CD8-positive, alpha-beta memory T cell (primary cell): ENCODE data around the gene RPL22L1. TPM values are rescaled to one million over a fixed set of nuclear protein-coding genes. Genes with fewer than 3 reads are reported as not detected.
"Not testable (repeated sequence)": the region's sequence is repeated elsewhere in the genome, so short reads cannot be mapped to it uniquely, and the experiment has no call there.

Experiments used
- CTCF ChIA-PET: fragments of 350-600 bp; sonication (Branson Sonifier 250); formaldehyde crosslinking; loops from one replicate; lab custom pipeline; 2021; ENCODE audit warnings: antibody characterized with exemption; lab: Charles Lee
- POLR2A ChIA-PET: fragments of 350-600 bp; sonication (Branson Sonifier 250); formaldehyde crosslinking; loops from one replicate; lab custom pipeline; 2021; ENCODE audit warnings: antibody characterized with exemption; lab: Charles Lee
- DNase-seq, 5 donors: peaks; one replicate each; pipeline versions ENCODE4 v3.0.0 to v3.0.0-alpha.2; 2020 to 2022; ENCODE audit warnings: mixed read lengths in 1 of 5
- H3K27ac ChIP-seq: one replicate; pipeline ENCODE4 v1.7.0; 2013; ENCODE audit warnings: low read depth, mild to moderate bottlenecking, low read length, moderate library complexity
- H3K27me3 ChIP-seq: 2 replicates; pipeline ENCODE4 v1.7.0; 2013; ENCODE audit warnings: low read length, mild to moderate bottlenecking; ENCODE audit not compliant: insufficient read depth, poor library complexity, severe bottlenecking
- H3K36me3 ChIP-seq: 2 replicates; pipeline ENCODE4 v1.7.0; 2013; ENCODE audit warnings: mild to moderate bottlenecking, low read length, moderate library complexity; ENCODE audit not compliant: insufficient read depth
- H3K4me1 ChIP-seq: 2 replicates; pipeline ENCODE4 v1.7.0; 2013; ENCODE audit warnings: mild to moderate bottlenecking, low read length, moderate library complexity; ENCODE audit not compliant: insufficient read depth
- H3K4me3 ChIP-seq: 2 replicates; pipeline ENCODE4 v1.7.0; 2013; ENCODE audit warnings: mild to moderate bottlenecking, low read length
- H3K9me3 ChIP-seq: 2 replicates; pipeline ENCODE4 v1.7.0; 2013; ENCODE audit warnings: mild to moderate bottlenecking, low read length
- H3K27ac Mint-ChIP-seq, 8 donors: one replicate each; pipeline ENCODE4 v1.8.0; 2020 to 2021; ENCODE audit warnings: mixed read lengths in 8 of 8, mild to moderate bottlenecking in 6 of 8, inconsistent platforms in 3 of 8, moderate library complexity in 3 of 8
- H3K27me3 Mint-ChIP-seq, 2 donors: one replicate each; pipeline ENCODE4 v1.8.0; 2020 to 2021; ENCODE audit warnings: mixed read lengths in 2 of 2, mild to moderate bottlenecking in 1 of 2, moderate library complexity in 1 of 2
- H3K36me3 Mint-ChIP-seq, 3 donors: one replicate each; pipeline ENCODE4 v1.8.0; 2020 to 2021; ENCODE audit warnings: mixed read lengths in 3 of 3, inconsistent platforms in 1 of 3, mild to moderate bottlenecking in 1 of 3
- H3K4me1 Mint-ChIP-seq, 3 donors: one replicate each; pipeline ENCODE4 v1.8.0; 2020 to 2021; ENCODE audit warnings: mixed read lengths in 3 of 3, inconsistent platforms in 1 of 3, mild to moderate bottlenecking in 1 of 3
- H3K4me3 Mint-ChIP-seq, 7 donors: one replicate each; pipeline ENCODE4 v1.8.0; 2020 to 2021; ENCODE audit warnings: mixed read lengths in 7 of 7, mild to moderate bottlenecking in 6 of 7, moderate library complexity in 4 of 7, inconsistent platforms in 2 of 7
- H3K9me3 Mint-ChIP-seq, 5 donors: one replicate each; pipeline ENCODE4 v1.8.0; 2020 to 2022; ENCODE audit warnings: mixed read lengths in 5 of 5, mild to moderate bottlenecking in 3 of 5, moderate library complexity in 2 of 5, inconsistent platforms in 1 of 5
- polyA plus RNA-seq: library from polyadenylated mRNA; unstranded; fragments of 300-500 nt; fragmentation: Illumina TruSeq; gene quantifications from one replicate; pipeline ENCODE4 v1.2.3, GENCODE V29; 2021
- total RNA-seq, 2 experiments: library from RNA; stranded (reverse); gene quantifications; one replicate each; pipeline ENCODE4 v1.2.3, GENCODE V29; 2021

RPL22L1 gene
- total and polyA plus RNA-seq, 3 experiments from 2014 or later = 42.9 to 228 (median 217) TPM

GRCh38 chr3:170908235-170909116 is 38.5 kb upstream of the RPL22L1 start, which contains the start of gene EIF5A2:
TSS of gene EIF5A2 (minus strand) at chr3:170908637. CDS start at chr3:170907806, 831 bp downstream.
- H3K27me3 ChIP-seq = no peaks in the 10 kb centered on the region
- peak within 1 kb of the TSS; percentile 46 for H3K4me3 ChIP-seq
- Mint-ChIP-seq H3K27ac (peak within 1 kb of the TSS; percentile 83 to 99 (median 98)), H3K4me3 (peak within 1 kb of the TSS; percentile 93 to 98 (median 95)), H3K4me1 (peaks cover 19 to 34% (median 28%) of the 10 kb centered on the region in 3 donors), H3K27me3 (peaks cover 0 to 1% of the 10 kb centered on the region in 2 donors), H3K36me3 (peaks cover 0 to 2% (median 1%) of the 10 kb centered on the region in 3 donors), H3K9me3 (peaks cover 12 to 16% (median 15%) of the 10 kb centered on the region in 5 donors)
- no peaks in the 10 kb centered on the region for H3K36me3 ChIP-seq
- POLR2A ChIA-PET = interaction anchor here (1.2 to 2.7 kb wide), 3 partner anchors 20 to 40 kb away, joined by 3 to 26 read pairs (median 7); partner anchors contain the start of gene RPL22L1
- H3K9me3 ChIP-seq = peaks cover 10% of the 10 kb centered on the region
- peaks cover 13% of the 10 kb centered on the region for H3K4me1 ChIP-seq
- CTCF ChIA-PET = interaction anchor here (0.8 to 1.6 kb wide), 4 partner anchors 35 to 553 kb away, joined by 3 to 4 read pairs (median 3); no protein-coding TSS in a partner anchor
- peak within 1 kb of the TSS; percentile 58 for H3K27ac ChIP-seq
- DNase-seq = peak; percentile 91 to 98 (median 94)

DNA sequence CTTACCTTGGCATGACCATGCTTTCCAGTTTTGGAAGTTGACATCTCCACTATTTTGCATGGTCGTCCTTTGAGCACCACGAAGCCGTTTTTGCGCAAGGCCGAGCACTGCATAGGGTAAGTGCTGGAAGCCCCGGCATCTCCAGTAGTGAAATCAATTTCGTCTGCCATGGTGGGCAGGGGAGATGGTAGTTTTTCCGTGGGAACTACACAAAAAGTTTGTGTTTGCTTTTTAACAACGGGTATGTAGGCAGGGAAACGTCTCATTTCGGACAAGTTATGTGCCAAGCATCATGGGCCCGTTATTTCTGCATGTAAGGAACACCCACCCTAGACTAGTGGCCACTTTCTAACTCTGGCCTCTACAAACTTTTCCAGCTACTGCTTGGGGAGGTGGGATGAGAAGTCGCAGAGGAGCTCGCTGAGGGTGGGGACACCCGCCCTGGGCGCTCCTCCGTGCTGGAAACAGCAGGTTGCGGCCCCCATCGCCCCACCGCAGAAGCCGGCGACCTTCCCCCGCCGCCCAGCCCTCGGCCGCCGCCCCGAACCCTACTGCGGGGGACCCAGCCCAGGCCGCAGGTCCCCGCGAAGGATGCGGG is 37.7 kb upstream of the RPL22L1 start:
- Mint-ChIP-seq H3K9me3 (peaks cover 12 to 16% (median 15%) of the 10 kb centered on the region in 5 donors), H3K36me3 (peaks cover 4 to 8% (median 7%) of the 10 kb centered on the region in 3 donors), H3K4me3 (peak overlapping the region; percentile 93 to 98 (median 95)), H3K27me3 (peaks cover 0 to 1% of the 10 kb centered on the region in 2 donors), H3K27ac (peak overlapping the region; percentile 3 to 99 (median 91)), H3K4me1 (peaks cover 19 to 34% (median 28%) of the 10 kb centered on the region in 3 donors)
- Histone ChIP-seq H3K4me1 (peaks cover 13% of the 10 kb centered on the region), H3K36me3 (no peaks in the 10 kb centered on the region), H3K9me3 (peaks cover 10% of the 10 kb centered on the region), H3K27ac (peak overlapping the region; percentile 58), H3K27me3 (no peaks in the 10 kb centered on the region), H3K4me3 (peak overlapping the region; percentile 46)
- ChIA-PET CTCF (interaction anchor here (0.8 to 1.4 kb wide), 3 partner anchors 41 to 553 kb away, joined by 3 to 4 read pairs (median 3); no protein-coding TSS in a partner anchor), POLR2A (interaction anchor here (1.2 to 2.7 kb wide), 3 partner anchors 19 to 39 kb away, joined by 3 to 26 read pairs (median 7); partner anchors contain the start of gene RPL22L1)
- DNase-seq = peak in 1 of 5 donors; percentile 11

- ChIA-PET CTCF (no interaction called here), POLR2A (no interaction called here)
- Mint-ChIP-seq H3K4me1 (peaks cover 19 to 35% (median 28%) of the 10 kb centered on the region in 3 donors), H3K27ac (peak overlapping the region in 2 of 8 donors; percentile 12 to 44), H3K27me3 (peaks cover 0 to 1% of the 10 kb centered on the region in 2 donors), H3K36me3 (peaks cover 8 to 16% (median 10%) of the 10 kb centered on the region in 3 donors), H3K4me3 (peak overlapping the region in 1 of 7 donors; percentile 51), H3K9me3 (peaks cover 11 to 16% (median 14%) of the 10 kb centered on the region in 5 donors)
- DNase-seq = no peak
- H3K4me1 ChIP-seq = peaks cover 13% of the 10 kb centered on the region
- H3K27ac ChIP-seq = no peak overlapping the region
- no peaks in the 10 kb centered on the region for H3K27me3 ChIP-seq
- no peak overlapping the region for H3K4me3 ChIP-seq
- H3K36me3 ChIP-seq = no peaks in the 10 kb centered on the region
- peaks cover 10% of the 10 kb centered on the region for H3K9me3 ChIP-seq
Measured at GRCh38 chr3:170905862-170906261, 35.9 kb upstream of the RPL22L1 start.

DNA sequence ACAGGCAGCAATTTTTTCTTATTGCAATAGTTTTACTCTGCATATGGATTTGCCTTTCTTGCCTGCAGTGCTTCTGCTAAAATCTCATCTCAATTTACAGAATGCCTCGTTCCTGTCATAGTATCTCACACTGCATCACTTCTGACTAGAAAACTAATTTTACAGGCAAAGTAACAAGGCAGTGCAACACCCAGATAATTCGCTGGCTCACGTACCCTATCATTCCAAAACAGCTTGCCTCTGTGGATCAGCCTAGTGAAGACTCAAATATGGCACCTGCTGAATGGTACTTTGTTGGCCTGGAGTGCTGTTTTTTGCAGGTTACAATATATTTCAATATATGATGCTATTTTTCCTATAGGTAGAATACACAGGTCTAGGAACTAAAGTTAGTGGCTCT is 33.1 kb upstream of the RPL22L1 start:
- no peaks in the 10 kb centered on the region for H3K27me3 Mint-ChIP-seq
- H3K36me3 Mint-ChIP-seq = peaks cover 16 to 24% (median 19%) of the 10 kb centered on the region in 3 donors
- no peaks in the 10 kb centered on the region for H3K9me3 ChIP-seq
- no peak overlapping the region for H3K4me3 Mint-ChIP-seq
- H3K4me3 ChIP-seq = no peak overlapping the region
- no peaks in the 10 kb centered on the region for H3K36me3 ChIP-seq
- DNase-seq = no peak
- no peak overlapping the region for H3K27ac Mint-ChIP-seq
- POLR2A ChIA-PET = no interaction called here
- no peaks in the 10 kb centered on the region for H3K9me3 Mint-ChIP-seq
- H3K4me1 Mint-ChIP-seq = peaks cover 15 to 26% (median 16%) of the 10 kb centered on the region in 3 donors
- CTCF ChIA-PET = no interaction called here
- H3K27me3 ChIP-seq = no peaks in the 10 kb centered on the region
- H3K4me1 ChIP-seq = peaks cover 13% of the 10 kb centered on the region
- H3K27ac ChIP-seq = no peak overlapping the region

DNA sequence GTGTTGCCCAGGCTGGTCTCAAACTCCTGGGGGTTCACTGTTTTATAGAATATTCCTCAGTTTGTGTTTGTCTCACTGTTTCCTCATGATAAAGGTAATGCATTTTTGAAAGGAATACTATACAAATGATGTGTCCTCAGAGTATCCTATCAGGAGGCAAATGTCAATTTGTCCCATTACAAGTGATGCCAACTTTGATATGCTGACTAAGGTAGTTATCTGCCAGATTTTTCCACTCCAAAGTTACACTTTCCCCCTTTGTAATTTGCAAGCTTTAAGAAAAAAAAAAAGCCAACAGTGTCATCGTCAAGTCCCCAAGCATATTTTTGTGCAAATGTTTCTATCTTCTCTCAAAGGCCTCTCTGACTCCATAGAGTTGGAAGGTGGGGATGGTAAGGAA is 29.5 kb upstream of the RPL22L1 start:
- CTCF ChIA-PET = no interaction called here

DNA sequence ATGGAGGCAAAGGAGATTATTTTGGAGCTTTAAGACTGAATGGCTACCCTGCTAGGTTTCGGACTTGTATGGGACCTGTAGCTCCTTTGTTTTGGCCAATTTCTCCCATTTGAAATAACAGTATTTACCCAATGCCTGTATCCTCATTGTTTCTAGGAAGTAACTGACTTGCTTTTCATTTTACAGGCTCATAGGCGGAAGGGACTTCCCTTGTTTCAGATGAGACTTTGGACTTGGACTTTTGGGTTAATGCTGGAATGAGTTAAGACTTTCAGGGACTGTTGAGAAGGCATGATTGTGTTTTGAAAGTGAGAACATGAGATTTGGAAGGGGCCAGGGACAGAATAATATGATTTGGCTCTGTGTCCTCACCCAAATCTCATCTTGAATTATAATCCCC is 28.0 kb upstream of the RPL22L1 start:
- POLR2A ChIA-PET = no interaction called here
- CTCF ChIA-PET = no interaction called here
- Histone ChIP-seq H3K36me3 (no peaks in the 10 kb centered on the region), H3K4me1 (no peaks in the 10 kb centered on the region), H3K27me3 (no peaks in the 10 kb centered on the region), H3K27ac (no peak overlapping the region), H3K9me3 (no peaks in the 10 kb centered on the region), H3K4me3 (no peak overlapping the region)
- no peak for DNase-seq
- Mint-ChIP-seq H3K4me1 (peaks cover 0 to 3% (median 0%) of the 10 kb centered on the region in 3 donors), H3K4me3 (no peak overlapping the region), H3K27ac (no peak overlapping the region), H3K9me3 (no peaks in the 10 kb centered on the region), H3K27me3 (no peaks in the 10 kb centered on the region), H3K36me3 (peaks cover 26 to 46% (median 35%) of the 10 kb centered on the region in 3 donors)

More for the DNA sequence above, 29.5 kb upstream of the RPL22L1 start:
- no peaks in the 10 kb centered on the region for H3K27me3 ChIP-seq
- peaks cover 26 to 42% (median 41%) of the 10 kb centered on the region in 3 donors for H3K36me3 Mint-ChIP-seq
- H3K36me3 ChIP-seq = no peaks in the 10 kb centered on the region
- no peaks in the 10 kb centered on the region for H3K9me3 Mint-ChIP-seq
- POLR2A ChIA-PET = no interaction called here
- no peak overlapping the region for H3K4me3 ChIP-seq
- no peak overlapping the region for H3K4me3 Mint-ChIP-seq
- H3K27ac ChIP-seq = no peak overlapping the region
- H3K4me1 ChIP-seq = no peaks in the 10 kb centered on the region
- H3K9me3 ChIP-seq = no peaks in the 10 kb centered on the region
- H3K27me3 Mint-ChIP-seq = no peaks in the 10 kb centered on the region
- no peak for DNase-seq
- H3K4me1 Mint-ChIP-seq = peaks cover 0 to 3% (median 0%) of the 10 kb centered on the region in 3 donors
- no peak overlapping the region for H3K27ac Mint-ChIP-seq

DNA sequence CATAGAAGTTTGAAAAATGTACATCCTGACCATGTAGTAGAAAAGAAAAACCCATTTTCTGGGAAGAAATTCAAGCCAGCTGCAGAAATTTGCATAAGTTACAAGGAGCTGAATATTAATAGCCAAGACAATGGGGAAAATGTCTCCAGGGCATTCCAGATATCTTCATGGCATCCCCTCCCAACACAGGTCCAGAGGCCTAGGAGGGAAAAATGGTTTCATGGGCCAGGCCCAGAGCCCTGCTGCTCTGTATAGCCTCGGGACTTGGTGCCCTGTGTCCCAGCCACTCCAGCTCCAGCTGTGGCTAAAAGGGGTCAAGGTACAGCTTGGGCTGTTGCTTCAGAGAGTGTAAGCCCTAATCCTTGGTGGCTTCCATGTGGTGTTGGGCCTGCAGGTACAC is 27.2 kb upstream of the RPL22L1 start:
- H3K4me1 Mint-ChIP-seq, H3K4me1 ChIP-seq, H3K4me3 ChIP-seq, H3K9me3 Mint-ChIP-seq, H3K4me3 Mint-ChIP-seq, H3K27me3 ChIP-seq, H3K36me3 ChIP-seq, DNase-seq, H3K9me3 ChIP-seq, POLR2A ChIA-PET, H3K27ac ChIP-seq, CTCF ChIA-PET, H3K27ac Mint-ChIP-seq, H3K27me3 Mint-ChIP-seq: not testable (repeated sequence)
- H3K36me3 Mint-ChIP-seq = peaks cover 24 to 47% (median 35%) of the 10 kb centered on the region in 3 donors
